ENCODE results near the gene MRFAP1L1. TPM values are rescaled to one million over a fixed set of nuclear protein-coding genes. Genes with fewer than 3 reads are reported as not detected.

MRFAP1L1 gene
- total and polyA plus RNA-seq, 9 of the 15 experiments (the other 6 are each of a cell fraction or from before 2014, with no cell fraction given), result 37.6 to 111 (median 83.8) TPM

DNA sequence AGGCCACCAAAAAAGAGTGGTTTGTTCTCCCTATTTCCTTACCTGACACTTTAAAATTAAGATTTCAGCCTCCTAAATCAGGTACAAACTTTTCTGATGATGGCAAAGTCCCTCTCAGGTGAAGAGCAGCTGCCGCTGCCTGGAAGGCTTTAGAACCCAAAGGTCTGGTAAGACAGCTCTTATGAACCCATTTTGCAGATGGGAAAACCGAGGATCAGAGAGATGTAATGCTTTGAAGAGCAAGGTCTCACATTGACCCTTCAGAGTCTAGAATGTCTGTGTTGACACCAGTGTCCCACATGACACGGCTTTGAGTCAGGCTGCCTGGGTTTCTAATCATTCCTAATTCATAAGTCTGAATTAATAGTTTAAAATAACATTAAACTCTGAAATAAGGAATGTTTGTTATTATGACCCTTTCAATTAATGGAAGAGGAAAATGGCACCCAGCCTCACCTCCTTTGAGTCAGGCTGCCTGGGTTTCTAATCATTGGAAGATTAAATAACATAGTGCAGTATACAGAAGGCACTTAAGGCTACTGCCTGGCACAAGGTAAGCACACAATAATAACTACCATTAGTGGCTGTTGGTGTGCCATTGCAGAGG, 44.9 kb upstream of the MRFAP1L1 start (continued):
- TF ChIP-seq MCM5 (IDR thresholded peaks at IDR 0.05; ENCODE audit: low read depth), result no peak
- TF ChIP-seq ZNF75A (CRISPR knock-in tag; IDR thresholded peaks at IDR 0.05), result no peak
- TF ChIP-seq U2AF2 (optimal IDR thresholded peaks at IDR 0.05; ENCODE audit: low read depth, low read length), result no peak
- TF ChIP-seq HNRNPLL (IDR thresholded peaks at IDR 0.05; ENCODE audit: low read depth, low read length, poor library complexity, severe bottlenecking), result no peak
- TF ChIP-seq NCOR1 (IDR thresholded peaks at IDR 0.05), result no peak
- TF ChIP-seq ARNT (IDR thresholded peaks at IDR 0.05), result no peak
- no peak for TF ChIP-seq CHD2 (IDR thresholded peaks at IDR 0.05; ENCODE audit: low read depth, low read length)
- TF ChIP-seq CBX1 (IDR thresholded peaks at IDR 0.05; ENCODE audit: low read depth), result peak; percentile 93; the same call in 1 of the 2 replicates
- no peak for TF ChIP-seq HMG20B (CRISPR knock-in tag; IDR thresholded peaks at IDR 0.05)

DNA sequence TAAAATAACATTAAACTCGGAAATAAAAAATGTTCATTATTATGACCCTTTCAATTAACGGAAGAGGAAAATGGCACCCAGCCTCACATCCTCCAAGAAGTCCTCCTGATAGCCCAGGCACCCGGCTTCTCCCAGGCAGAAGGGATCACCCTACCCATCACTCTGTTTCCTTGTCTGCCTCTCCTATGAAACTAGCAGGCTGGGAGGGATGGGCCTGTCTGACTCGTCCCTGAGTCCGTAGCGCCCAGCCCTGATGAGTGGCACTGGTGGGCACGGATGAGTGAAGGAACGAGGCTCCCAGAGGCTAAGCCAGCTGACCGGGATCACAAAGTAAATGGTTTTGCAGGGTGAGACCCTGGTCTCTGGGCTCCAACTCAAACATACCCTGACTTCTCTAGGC, 44.2 kb upstream of the MRFAP1L1 start:
- H2AFZ ChIP-seq (ENCODE audit: low read depth, low read length), result peak overlapping the region; percentile 94; the same call in 1 of the 2 replicates
- H3K27ac ChIP-seq (ENCODE audit: extremely low read depth, low read depth, low read length), result peak overlapping the region; percentile 80; the same call in 2 of the 3 replicates
- ChIA-PET POLR2A (interaction anchor here (0.6 kb wide), 1 partner anchor 67 kb away, joined by 4 read pairs; no protein-coding TSS in a partner anchor), CTCF (ENCODE audit: low intra/inter-chr PET ratio) (no interaction called here)
- no peaks in the 10 kb centered on the region for H3K79me2 ChIP-seq (ENCODE audit: control insufficient read depth, insufficient read depth, low read length)
- H3K9ac ChIP-seq (ENCODE audit: insufficient read depth in 1 of 2, low read depth in 2 of 2, low read length in 2 of 2), result peak overlapping the region; percentile 31 to 57; a peak in 3 of 4 replicates
- H3K4me2 ChIP-seq (ENCODE audit: insufficient read depth, low read length), result no peak overlapping the region
- ATAC-seq, result no peak
- no TSS peak for BruUV-seq (replicated peaks)
- no peaks in the 10 kb centered on the region for H4K20me1 ChIP-seq (replicated peaks; ENCODE audit: control insufficient read depth, insufficient read depth, low read length)
- DNase-seq (ENCODE audit: extremely low read depth in 1 of 4, low spot score in 3 of 4), result no peak
- intact Hi-C loops (cut with micrococcal nuclease), result loop anchor here (2.0 kb wide), 1 partner anchor 23 kb away; no protein-coding TSS in a partner anchor
- no peak for FAIRE-seq
- no peak overlapping the region for H3K4me3 ChIP-seq
- in situ Hi-C loops (cut with MboI), result no loop called here
- H3K9me3 ChIP-seq (replicated peaks; ENCODE audit: control insufficient read depth, insufficient read depth, low read depth, low read length), result no peaks in the 10 kb centered on the region
- 82% methylated on average over 9 of the region's 9 CpGs for WGBS (ENCODE audit: insufficient coverage, low coverage, missing lambda C conversion rate)
- H3K27me3 ChIP-seq (ENCODE audit: control insufficient read depth in 2 of 2, insufficient read depth in 2 of 2, low read length in 2 of 2), result no peaks in the 10 kb centered on the region
- H3K36me3 ChIP-seq (ENCODE audit: control insufficient read depth, insufficient read depth, low read length), result no peaks in the 10 kb centered on the region
- H3K4me1 ChIP-seq (replicated peaks in 1 of 2; ENCODE audit: control insufficient read depth in 2 of 2, insufficient read depth in 2 of 2, low read length in 2 of 2), result peaks cover 54 to 56% of the 10 kb centered on the region in 2 experiments
- H3K9me1 ChIP-seq (ENCODE audit: control insufficient read depth, insufficient read depth, low read length), result no peaks in the 10 kb centered on the region
- TF ChIP-seq HDAC8 (tag; IDR thresholded peaks at IDR 0.05), result no peak
- no peak for TF ChIP-seq HDAC1 (IDR thresholded peaks at IDR 0.05)
- TF ChIP-seq RBM17 (IDR thresholded peaks at IDR 0.05; ENCODE audit: borderline replicate concordance, low read depth, low read length), result no peak
- no peak for TF ChIP-seq TAF15 (IDR thresholded peaks at IDR 0.05; ENCODE audit: low read depth, low read length)
- TF ChIP-seq, protein P1, sequence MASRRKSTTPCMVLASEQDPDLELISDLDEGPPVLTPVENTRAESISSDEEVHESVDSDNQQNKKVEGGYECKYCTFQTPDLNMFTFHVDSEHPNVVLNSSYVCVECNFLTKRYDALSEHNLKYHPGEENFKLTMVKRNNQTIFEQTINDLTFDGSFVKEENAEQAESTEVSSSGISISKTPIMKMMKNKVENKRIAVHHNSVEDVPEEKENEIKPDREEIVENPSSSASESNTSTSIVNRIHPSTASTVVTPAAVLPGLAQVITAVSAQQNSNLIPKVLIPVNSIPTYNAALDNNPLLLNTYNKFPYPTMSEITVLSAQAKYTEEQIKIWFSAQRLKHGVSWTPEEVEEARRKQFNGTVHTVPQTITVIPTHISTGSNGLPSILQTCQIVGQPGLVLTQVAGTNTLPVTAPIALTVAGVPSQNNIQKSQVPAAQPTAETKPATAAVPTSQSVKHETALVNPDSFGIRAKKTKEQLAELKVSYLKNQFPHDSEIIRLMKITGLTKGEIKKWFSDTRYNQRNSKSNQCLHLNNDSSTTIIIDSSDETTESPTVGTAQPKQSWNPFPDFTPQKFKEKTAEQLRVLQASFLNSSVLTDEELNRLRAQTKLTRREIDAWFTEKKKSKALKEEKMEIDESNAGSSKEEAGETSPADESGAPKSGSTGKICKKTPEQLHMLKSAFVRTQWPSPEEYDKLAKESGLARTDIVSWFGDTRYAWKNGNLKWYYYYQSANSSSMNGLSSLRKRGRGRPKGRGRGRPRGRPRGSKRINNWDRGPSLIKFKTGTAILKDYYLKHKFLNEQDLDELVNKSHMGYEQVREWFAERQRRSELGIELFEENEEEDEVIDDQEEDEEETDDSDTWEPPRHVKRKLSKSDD (conservative IDR thresholded peaks at IDR 0.05; ENCODE audit: low read length), result no peak
- TF ChIP-seq ELF4 (CRISPR knock-in tag; IDR thresholded peaks at IDR 0.05), result no peak
- TF ChIP-seq, protein P2, sequence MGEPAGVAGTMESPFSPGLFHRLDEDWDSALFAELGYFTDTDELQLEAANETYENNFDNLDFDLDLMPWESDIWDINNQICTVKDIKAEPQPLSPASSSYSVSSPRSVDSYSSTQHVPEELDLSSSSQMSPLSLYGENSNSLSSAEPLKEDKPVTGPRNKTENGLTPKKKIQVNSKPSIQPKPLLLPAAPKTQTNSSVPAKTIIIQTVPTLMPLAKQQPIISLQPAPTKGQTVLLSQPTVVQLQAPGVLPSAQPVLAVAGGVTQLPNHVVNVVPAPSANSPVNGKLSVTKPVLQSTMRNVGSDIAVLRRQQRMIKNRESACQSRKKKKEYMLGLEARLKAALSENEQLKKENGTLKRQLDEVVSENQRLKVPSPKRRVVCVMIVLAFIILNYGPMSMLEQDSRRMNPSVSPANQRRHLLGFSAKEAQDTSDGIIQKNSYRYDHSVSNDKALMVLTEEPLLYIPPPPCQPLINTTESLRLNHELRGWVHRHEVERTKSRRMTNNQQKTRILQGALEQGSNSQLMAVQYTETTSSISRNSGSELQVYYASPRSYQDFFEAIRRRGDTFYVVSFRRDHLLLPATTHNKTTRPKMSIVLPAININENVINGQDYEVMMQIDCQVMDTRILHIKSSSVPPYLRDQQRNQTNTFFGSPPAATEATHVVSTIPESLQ (CRISPR knock-in tag; IDR thresholded peaks at IDR 0.05), result no peak
- TF ChIP-seq MCM2 (IDR thresholded peaks at IDR 0.05; ENCODE audit: low read depth), result no peak
- no peak for TF ChIP-seq HNRNPL (IDR thresholded peaks at IDR 0.05; ENCODE audit: low read depth, low read length)
- TF ChIP-seq BRCA1 (IDR thresholded peaks at IDR 0.05), result no peak
- no peak for TF ChIP-seq BRCA1 (CRISPR knock-in tag; IDR thresholded peaks at IDR 0.05)
